Neural progenitor cell (in vitro differentiated cells): ENCODE results near the gene INSYN1. TPM values are rescaled to one million over a fixed set of nuclear protein-coding genes. Genes with fewer than 3 reads are reported as not detected.

Experiments
- DNase-seq: peaks from one replicate; pipeline ENCODE4 v3.0.0-alpha.2; 2016; ENCODE audit warnings: low spot score
- H2AFZ ChIP-seq: fragments of 200-600 bp; sonication (generic); replicated peaks from 2 replicates; pipeline ENCODE4 v1.6.1; 2016; ENCODE audit warnings: antibody characterized with exemption
- H3F3A ChIP-seq: fragments of 200-600 bp; sonication (generic); 2 replicates; pipeline ENCODE4 v1.6.1; 2016; ENCODE audit warnings: antibody characterized with exemption, low read depth
- H3K27ac ChIP-seq: fragments of 200-600 bp; sonication (generic); 2 replicates; pipeline ENCODE4 v1.5.1; 2016; ENCODE audit warnings: mild to moderate bottlenecking
- H3K27me3 ChIP-seq: fragments of 200-600 bp; sonication (generic); 2 replicates; pipeline ENCODE4 v1.6.1; 2016; ENCODE audit warnings: mild to moderate bottlenecking, moderate library complexity
- H3K36me3 ChIP-seq: fragments of 200-600 bp; sonication (generic); 2 replicates; pipeline ENCODE4 v1.5.1; 2016
- H3K4me1 ChIP-seq: fragments of 200-600 bp; sonication (generic); 2 replicates; pipeline ENCODE4 v1.6.1; 2016; ENCODE audit warnings: mixed run types
- H3K4me2 ChIP-seq: fragments of 200-600 bp; sonication (generic); 2 replicates; pipeline ENCODE4 v1.6.1; 2016
- H3K4me3 ChIP-seq: fragments of 200-600 bp; sonication (generic); 2 replicates; pipeline ENCODE4 v1.5.1; 2016
- H3K79me2 ChIP-seq: fragments of 200-600 bp; sonication (generic); 2 replicates; pipeline ENCODE4 v1.6.1; 2016; ENCODE audit warnings: low read depth
- H3K9ac ChIP-seq: fragments of 200-600 bp; sonication (generic); 2 replicates; pipeline ENCODE4 v1.6.1; 2016
- H3K9me3 ChIP-seq: fragments of 200-600 bp; sonication (generic); 2 replicates; pipeline ENCODE4 v1.5.1; 2016; ENCODE audit warnings: low read depth
- H4K20me1 ChIP-seq: fragments of 200-600 bp; sonication (generic); 2 replicates; pipeline ENCODE4 v1.6.1; 2016; ENCODE audit warnings: low read depth
- H3K27ac Mint-ChIP-seq: 3 replicates; pipeline ENCODE4 v1.8.0; 2021; ENCODE audit warnings: mixed read lengths
- H3K27me3 Mint-ChIP-seq: 2 replicates; pipeline ENCODE4 v1.8.0; 2022; ENCODE audit warnings: low read depth, mild to moderate bottlenecking, inconsistent platforms, moderate library complexity, mixed read lengths; ENCODE audit not compliant: insufficient read depth
- H3K36me3 Mint-ChIP-seq: 3 replicates; pipeline ENCODE4 v1.8.0; 2021; ENCODE audit warnings: mixed read lengths
- H3K4me1 Mint-ChIP-seq: 3 replicates; pipeline ENCODE4 v1.8.0; 2021; ENCODE audit warnings: mixed read lengths
- H3K4me3 Mint-ChIP-seq: 3 replicates; pipeline ENCODE4 v1.8.0; 2021; ENCODE audit warnings: mild to moderate bottlenecking, moderate library complexity, mixed read lengths
- H3K9me3 Mint-ChIP-seq: 3 replicates; pipeline ENCODE4 v1.8.0; 2020; ENCODE audit warnings: mixed read lengths
- CTCF ChIP-seq: fragments of 200-600 bp; sonication (generic); IDR thresholded peaks from 2 replicates; pipeline ENCODE4 v1.5.1; 2017; ENCODE audit warnings: antibody characterized with exemption, mild to moderate bottlenecking
- EZH2 ChIP-seq: fragments of 200-600 bp; sonication (generic); IDR thresholded peaks from 2 replicates; pipeline ENCODE4 v1.6.1; 2017; ENCODE audit warnings: antibody characterized with exemption, mild to moderate bottlenecking, moderate library complexity
- EZH2phosphoT487 ChIP-seq: fragments of 200-600 bp; sonication (generic); IDR thresholded peaks from 2 replicates; pipeline ENCODE4 v1.6.1; 2017; ENCODE audit warnings: antibody characterized with exemption
- total RNA-seq: library from RNA; depleted of rRNA; stranded (reverse); fragments of >200 nt; gene quantifications from 2 replicates; pipeline ENCODE4 v1.2.3, GENCODE V29; 2015; ENCODE audit warnings: low replicate concordance

INSYN1 gene
- total RNA-seq, 1 donor from 2014 or later = 0.17 TPM

GRCh38 chr15:73765778-73766177 is 12.6 kb upstream of the INSYN1 start:
- Mint-ChIP-seq H3K4me3 (no peak overlapping the region), H3K4me1 (peaks cover 16% of the 10 kb centered on the region), H3K27ac (no peak overlapping the region), H3K9me3 (no peaks in the 10 kb centered on the region), H3K27me3 (peaks cover 10% of the 10 kb centered on the region), H3K36me3 (no peaks in the 10 kb centered on the region)
- no peak overlapping the region for H3K9ac ChIP-seq
- no peaks in the 10 kb centered on the region for H3F3A ChIP-seq
- H4K20me1 ChIP-seq = no peaks in the 10 kb centered on the region
- no peaks in the 10 kb centered on the region for H3K79me2 ChIP-seq
- H3K4me2 ChIP-seq = no peak overlapping the region
- H3K9me3 ChIP-seq = no peaks in the 10 kb centered on the region
- no peaks in the 10 kb centered on the region for H3K36me3 ChIP-seq
- H3K27ac ChIP-seq = no peak overlapping the region
- H3K4me3 ChIP-seq = no peak overlapping the region
- TF ChIP-seq EZH2phosphoT487 (no peak), EZH2 (no peak), CTCF (no peak)
- H2AFZ ChIP-seq = no peak overlapping the region
- peaks cover 4% of the 10 kb centered on the region for H3K27me3 ChIP-seq
- H3K4me1 ChIP-seq = peaks cover 14% of the 10 kb centered on the region
- no peak for DNase-seq

DNA sequence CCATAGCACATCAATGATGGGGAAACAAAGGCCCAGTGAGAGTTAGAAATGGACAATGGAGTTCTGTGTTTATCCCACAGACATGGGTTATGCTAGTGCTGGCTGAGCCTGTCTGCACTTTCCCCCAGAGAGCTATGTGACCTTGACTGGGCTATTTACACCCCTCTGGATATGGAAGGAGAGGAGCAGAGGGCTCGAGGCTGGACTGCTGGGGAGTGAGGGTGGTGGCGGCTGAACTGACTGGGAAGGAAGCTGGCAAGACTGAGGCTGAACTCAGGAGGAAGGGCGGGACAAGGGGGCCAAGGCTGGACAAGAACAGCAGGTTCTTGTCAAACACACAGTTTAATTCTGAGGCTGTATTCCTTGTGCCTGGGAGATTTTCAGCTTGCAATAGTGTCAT is 10.8 kb upstream of the INSYN1 start:
- peaks cover 10% of the 10 kb centered on the region for H3K27me3 Mint-ChIP-seq

GRCh38 chr15:73760330-73761329 is 7.5 kb upstream of the INSYN1 start:
- H2AFZ ChIP-seq = no peak overlapping the region
- no peaks in the 10 kb centered on the region for H3K79me2 ChIP-seq
- H3K4me3 Mint-ChIP-seq = no peak overlapping the region
- no peaks in the 10 kb centered on the region for H3K9me3 Mint-ChIP-seq
- no peaks in the 10 kb centered on the region for H3K4me1 ChIP-seq
- H3K27ac ChIP-seq = no peak overlapping the region
- no peaks in the 10 kb centered on the region for H3K36me3 Mint-ChIP-seq
- no peak overlapping the region for H3K27ac Mint-ChIP-seq
- no peaks in the 10 kb centered on the region for H3K9me3 ChIP-seq
- no peaks in the 10 kb centered on the region for H3F3A ChIP-seq
- TF ChIP-seq EZH2phosphoT487 (no peak), CTCF (no peak), EZH2 (no peak)
- DNase-seq = no peak
- no peak overlapping the region for H3K4me2 ChIP-seq
- no peaks in the 10 kb centered on the region for H3K36me3 ChIP-seq
- no peaks in the 10 kb centered on the region for H4K20me1 ChIP-seq
- no peaks in the 10 kb centered on the region for H3K4me1 Mint-ChIP-seq
- H3K4me3 ChIP-seq = no peak overlapping the region
- H3K27me3 Mint-ChIP-seq = peaks cover 2% of the 10 kb centered on the region
- no peak overlapping the region for H3K9ac ChIP-seq
- H3K27me3 ChIP-seq = peaks cover 15% of the 10 kb centered on the region

More for the DNA sequence above, 10.8 kb upstream of the INSYN1 start:
- Histone ChIP-seq H3K9me3 (no peaks in the 10 kb centered on the region), H3K4me1 (peaks cover 14% of the 10 kb centered on the region), H3K4me2 (no peak overlapping the region), H3K27me3 (peaks cover 15% of the 10 kb centered on the region), H3K36me3 (no peaks in the 10 kb centered on the region), H2AFZ (no peak overlapping the region), H3K9ac (no peak overlapping the region), H3K4me3 (no peak overlapping the region), H3F3A (no peaks in the 10 kb centered on the region), H4K20me1 (no peaks in the 10 kb centered on the region), H3K79me2 (no peaks in the 10 kb centered on the region), H3K27ac (no peak overlapping the region)
- Mint-ChIP-seq H3K4me1 (peaks cover 16% of the 10 kb centered on the region), H3K9me3 (no peaks in the 10 kb centered on the region), H3K4me3 (no peak overlapping the region), H3K27ac (no peak overlapping the region), H3K36me3 (no peaks in the 10 kb centered on the region)
- TF ChIP-seq CTCF (no peak), EZH2 (no peak), EZH2phosphoT487 (no peak)
- DNase-seq = no peak
